ENCODE data around the gene EN2.
"Not testable (repeated sequence)": the region's sequence is repeated elsewhere in the genome, so short reads cannot be mapped to it uniquely, and the experiment has no call there.

The EN2 gene

GRCh38 chr7:155425887-155426286, 32.0 kb upstream of the EN2 start:
- DNase-seq (ENCODE audit: low spot score), result no peak

GRCh38 chr7:155426543-155427410, 31.2 kb upstream of the EN2 start:
- peak; percentile 20 for DNase-seq (ENCODE audit: low spot score)

- DNase-seq (ENCODE audit: low spot score), result no peak
Measured at GRCh38 chr7:155427411-155428038, 30.4 kb upstream of the EN2 start.

GRCh38 chr7:155428171-155428834, 29.6 kb upstream of the EN2 start:
- no peak for DNase-seq (ENCODE audit: low spot score)

- no peak for DNase-seq (ENCODE audit: low spot score)
Measured at GRCh38 chr7:155429651-155430050, 28.3 kb upstream of the EN2 start.

- no peak for DNase-seq (ENCODE audit: low spot score)
Measured at GRCh38 chr7:155430606-155431005, 27.3 kb upstream of the EN2 start.

- no peak for DNase-seq (ENCODE audit: low spot score)
Measured at GRCh38 chr7:155431231-155431630, 26.7 kb upstream of the EN2 start.

- no peak for DNase-seq (ENCODE audit: low spot score)
Measured at GRCh38 chr7:155431711-155432110, 26.2 kb upstream of the EN2 start.

- no peak for DNase-seq (ENCODE audit: low spot score)
Measured at GRCh38 chr7:155435110-155435509, 22.8 kb upstream of the EN2 start.

- no peak for DNase-seq (ENCODE audit: low spot score)
Measured at GRCh38 chr7:155437836-155438235, 20.1 kb upstream of the EN2 start.

- no peak for DNase-seq (ENCODE audit: low spot score)
Measured at GRCh38 chr7:155438777-155439176, 19.2 kb upstream of the EN2 start.

- no peak for DNase-seq (ENCODE audit: low spot score)
Measured at GRCh38 chr7:155439311-155440017, 18.5 kb upstream of the EN2 start.

GRCh38 chr7:155440018-155440410, 17.9 kb upstream of the EN2 start:
- DNase-seq (ENCODE audit: low spot score), result no peak

- no peak for DNase-seq (ENCODE audit: low spot score)
Measured at GRCh38 chr7:155441856-155442255, 16.1 kb upstream of the EN2 start.

GRCh38 chr7:155444746-155445145, 13.2 kb upstream of the EN2 start:
- DNase-seq (ENCODE audit: low spot score), result no peak

- not testable (repeated sequence) for DNase-seq (ENCODE audit: low spot score)
Measured at GRCh38 chr7:155445606-155446005, 12.3 kb upstream of the EN2 start.

GRCh38 chr7:155447603-155448002, 10.3 kb upstream of the EN2 start:
- no peak for DNase-seq (ENCODE audit: low spot score)

- no peak for DNase-seq (ENCODE audit: low spot score)
Measured at GRCh38 chr7:155448632-155449007, 9.3 kb upstream of the EN2 start.

GRCh38 chr7:155449008-155449868, 8.7 kb upstream of the EN2 start:
- DNase-seq (ENCODE audit: low spot score), result no peak

- no peak for DNase-seq (ENCODE audit: low spot score)
Measured at GRCh38 chr7:155449869-155450557, 7.9 kb upstream of the EN2 start.

GRCh38 chr7:155450558-155450969, 7.4 kb upstream of the EN2 start:
- DNase-seq (ENCODE audit: low spot score), result no peak

Data from kidney tubule cell (primary cell).